GM20000 (cell line): ENCODE measurements around the gene MTA1.

Experiments
- DNase-seq: peaks from one replicate; pipeline ENCODE4 v3.0.0; 2012; ENCODE audit warnings: low spot score
- CTCF ChIP-seq: IDR thresholded peaks from 2 replicates; pipeline ENCODE4 v1.5.1; 2012; ENCODE audit warnings: mild to moderate bottlenecking, control low read depth; ENCODE audit errors: extremely low read depth, missing control alignments

Gene MTA1

GRCh38 chr14:105481886-105482457 is 62.3 kb downstream of the MTA1 start:
- peak; percentile 95 for DNase-seq
- no peak for TF ChIP-seq CTCF

GRCh38 chr14:105482486-105483110 is 63.0 kb downstream of the MTA1 start:
- TF ChIP-seq CTCF: no peak
- no peak for DNase-seq

- TF ChIP-seq CTCF: no peak
- no peak for DNase-seq
Measured at GRCh38 chr14:105483300-105484068, 63.9 kb downstream of the MTA1 start.

GRCh38 chr14:105484069-105484996 is 64.7 kb downstream of the MTA1 start:
- DNase-seq: no peak
- TF ChIP-seq CTCF: no peak

- DNase-seq: no peak
- no peak for TF ChIP-seq CTCF
Measured at GRCh38 chr14:105484997-105485393, 65.4 kb downstream of the MTA1 start.

GRCh38 chr14:105485739-105486162 is 66.1 kb downstream of the MTA1 start:
- DNase-seq: peak; percentile 63
- TF ChIP-seq CTCF: peak; percentile 39
